Osteoblast (primary cell): Measurements from ENCODE around the gene DAP. TPM values are rescaled to one million over a fixed set of nuclear protein-coding genes. Genes with fewer than 3 reads are reported as not detected.

ENCODE experiments used
- DNase-seq: peaks from one replicate; pipeline ENCODE4 v3.0.0; 2011; ENCODE audit warnings: low spot score, mixed read lengths; ENCODE audit not compliant: insufficient read length; ENCODE audit errors: missing footprints
- H2AFZ ChIP-seq: 2 replicates; pipeline ENCODE4 v1.6.0; 2011; ENCODE audit warnings: mild to moderate bottlenecking, low read length
- H3K27ac ChIP-seq: 2 replicates; pipeline ENCODE4 v1.5.1; 2011; ENCODE audit warnings: mild to moderate bottlenecking, low read depth, low read length, moderate library complexity
- H3K27me3 ChIP-seq: 2 replicates; pipeline ENCODE4 v1.6.0; 2012; ENCODE audit warnings: mild to moderate bottlenecking, control low read depth, inconsistent platforms, low read length, moderate library complexity; ENCODE audit not compliant: insufficient read depth
- H3K36me3 ChIP-seq: 2 replicates; pipeline ENCODE4 v1.5.1; 2011; ENCODE audit warnings: mild to moderate bottlenecking, low read length, control low read depth, moderate library complexity; ENCODE audit not compliant: insufficient read depth
- H3K4me1 ChIP-seq: 2 replicates; pipeline ENCODE4 v1.5.1; 2011; ENCODE audit warnings: mild to moderate bottlenecking, low read length, control low read depth, moderate library complexity; ENCODE audit not compliant: insufficient read depth
- H3K4me2 ChIP-seq: 2 replicates; pipeline ENCODE4 v1.6.0; 2011; ENCODE audit warnings: mild to moderate bottlenecking, low read length; ENCODE audit not compliant: insufficient read depth
- H3K4me3 ChIP-seq: fragments of 200-600 bp; sonication (generic); 3 replicates; pipeline ENCODE4 v1.5.1; 2012; ENCODE audit warnings: mild to moderate bottlenecking, low read length, inconsistent platforms; ENCODE audit not compliant: insufficient read depth
- H3K79me2 ChIP-seq: 2 replicates; pipeline ENCODE4 v1.6.0; 2012; ENCODE audit warnings: mild to moderate bottlenecking, low read length, control low read depth, inconsistent platforms; ENCODE audit not compliant: insufficient read depth
- H3K9me3 ChIP-seq: 2 replicates; pipeline ENCODE4 v1.5.1; 2011; ENCODE audit warnings: low read depth, low read length, control low read depth
- H4K20me1 ChIP-seq: 2 replicates; pipeline ENCODE4 v1.6.0; 2012; ENCODE audit warnings: mild to moderate bottlenecking, low read length, control low read depth; ENCODE audit not compliant: insufficient read depth
- total RNA-seq: library from RNA; depleted of rRNA; stranded (reverse); fragments of >200 nt; gene quantifications from 2 replicates; pipeline ENCODE4 v1.2.3, GENCODE V29; 2012
- TF ChIP-seq, protein P1 (sequence below): IDR thresholded peaks from 2 replicates; pipeline ENCODE4 v1.5.1; 2011; ENCODE audit warnings: mild to moderate bottlenecking, low read depth, low read length, moderate library complexity; ENCODE audit errors: extremely low read depth

DAP gene
- total RNA-seq, 1 donor = 31.1 TPM

DNA sequence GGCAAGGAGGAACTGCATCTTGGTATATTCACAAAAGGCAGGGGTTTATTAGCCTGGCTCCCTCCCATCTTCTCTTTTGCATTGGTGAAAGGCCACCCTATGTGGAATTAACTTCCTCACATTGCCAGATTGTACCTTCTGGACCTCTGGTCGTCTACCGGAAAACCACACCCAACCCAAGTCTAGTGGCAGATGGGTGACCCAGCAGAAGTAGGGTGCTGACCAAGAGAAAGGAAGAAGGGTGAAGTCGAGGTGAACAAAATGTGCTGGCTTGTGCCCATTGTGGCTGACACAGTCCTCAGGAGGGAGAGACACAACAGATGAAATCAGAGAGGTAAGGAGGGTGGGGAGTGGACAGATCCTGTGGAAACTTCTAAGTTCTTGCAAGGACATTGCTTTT is 39.8 kb upstream of the DAP start:
- no peak overlapping the region for H2AFZ ChIP-seq
- H3K4me3 ChIP-seq = no peak overlapping the region
- no peaks in the 10 kb centered on the region for H3K79me2 ChIP-seq
- H3K27ac ChIP-seq = no peak overlapping the region
- DNase-seq = no peak
- TF ChIP-seq, protein P1, sequence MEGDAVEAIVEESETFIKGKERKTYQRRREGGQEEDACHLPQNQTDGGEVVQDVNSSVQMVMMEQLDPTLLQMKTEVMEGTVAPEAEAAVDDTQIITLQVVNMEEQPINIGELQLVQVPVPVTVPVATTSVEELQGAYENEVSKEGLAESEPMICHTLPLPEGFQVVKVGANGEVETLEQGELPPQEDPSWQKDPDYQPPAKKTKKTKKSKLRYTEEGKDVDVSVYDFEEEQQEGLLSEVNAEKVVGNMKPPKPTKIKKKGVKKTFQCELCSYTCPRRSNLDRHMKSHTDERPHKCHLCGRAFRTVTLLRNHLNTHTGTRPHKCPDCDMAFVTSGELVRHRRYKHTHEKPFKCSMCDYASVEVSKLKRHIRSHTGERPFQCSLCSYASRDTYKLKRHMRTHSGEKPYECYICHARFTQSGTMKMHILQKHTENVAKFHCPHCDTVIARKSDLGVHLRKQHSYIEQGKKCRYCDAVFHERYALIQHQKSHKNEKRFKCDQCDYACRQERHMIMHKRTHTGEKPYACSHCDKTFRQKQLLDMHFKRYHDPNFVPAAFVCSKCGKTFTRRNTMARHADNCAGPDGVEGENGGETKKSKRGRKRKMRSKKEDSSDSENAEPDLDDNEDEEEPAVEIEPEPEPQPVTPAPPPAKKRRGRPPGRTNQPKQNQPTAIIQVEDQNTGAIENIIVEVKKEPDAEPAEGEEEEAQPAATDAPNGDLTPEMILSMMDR = no peak
- no peaks in the 10 kb centered on the region for H3K9me3 ChIP-seq
- H3K4me2 ChIP-seq = no peak overlapping the region
- H3K36me3 ChIP-seq = no peaks in the 10 kb centered on the region
- H3K4me1 ChIP-seq = no peaks in the 10 kb centered on the region
- H4K20me1 ChIP-seq = no peaks in the 10 kb centered on the region
- H3K27me3 ChIP-seq = peaks cover 3% of the 10 kb centered on the region

DNA sequence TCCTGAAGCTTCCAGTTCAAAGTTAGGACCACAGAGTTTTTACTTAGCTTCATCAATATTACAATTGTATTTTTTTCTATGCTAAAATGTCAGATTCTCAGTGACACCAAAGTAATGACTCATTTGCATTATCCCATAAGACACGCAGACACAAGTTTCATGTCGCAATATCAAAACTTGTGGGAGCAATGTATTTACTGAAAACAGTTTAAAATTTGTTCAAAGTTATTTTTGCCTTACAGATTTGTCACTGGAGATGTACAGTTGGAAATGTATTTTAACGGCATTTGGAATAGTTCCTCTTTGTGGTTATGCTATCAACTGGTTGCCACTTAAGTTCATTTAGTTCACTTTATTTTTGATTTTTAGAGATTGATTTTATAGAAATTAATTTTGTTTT is 36.2 kb upstream of the DAP start:
- Histone ChIP-seq H3K9me3 (no peaks in the 10 kb centered on the region), H4K20me1 (no peaks in the 10 kb centered on the region), H3K36me3 (no peaks in the 10 kb centered on the region), H3K4me3 (no peak overlapping the region), H3K4me1 (no peaks in the 10 kb centered on the region), H3K4me2 (no peak overlapping the region), H3K79me2 (no peaks in the 10 kb centered on the region), H3K27me3 (peaks cover 3% of the 10 kb centered on the region), H2AFZ (no peak overlapping the region), H3K27ac (no peak overlapping the region)
- TF ChIP-seq, protein P1 = no peak
- DNase-seq = no peak

DNA sequence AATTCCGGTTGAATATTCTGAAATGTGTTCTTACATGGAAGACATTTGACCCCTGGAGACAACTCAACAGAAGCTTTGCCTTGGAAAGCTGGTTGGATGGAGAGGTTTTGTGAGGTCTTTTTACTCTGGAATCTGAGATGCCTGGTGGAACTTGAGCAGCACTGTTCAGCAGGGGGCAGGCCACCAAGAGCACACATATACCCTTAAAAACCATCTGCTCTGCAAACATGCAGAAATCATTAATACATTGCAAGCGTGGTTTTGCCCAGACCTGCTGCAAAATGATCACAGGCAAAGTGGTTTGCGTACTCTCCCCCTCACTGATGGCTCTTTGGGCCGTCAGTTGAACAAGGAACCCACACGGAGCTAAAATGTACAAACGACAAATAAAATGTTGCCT is 32.8 kb upstream of the DAP start:
- peaks cover 9% of the 10 kb centered on the region for H3K4me1 ChIP-seq

DNA sequence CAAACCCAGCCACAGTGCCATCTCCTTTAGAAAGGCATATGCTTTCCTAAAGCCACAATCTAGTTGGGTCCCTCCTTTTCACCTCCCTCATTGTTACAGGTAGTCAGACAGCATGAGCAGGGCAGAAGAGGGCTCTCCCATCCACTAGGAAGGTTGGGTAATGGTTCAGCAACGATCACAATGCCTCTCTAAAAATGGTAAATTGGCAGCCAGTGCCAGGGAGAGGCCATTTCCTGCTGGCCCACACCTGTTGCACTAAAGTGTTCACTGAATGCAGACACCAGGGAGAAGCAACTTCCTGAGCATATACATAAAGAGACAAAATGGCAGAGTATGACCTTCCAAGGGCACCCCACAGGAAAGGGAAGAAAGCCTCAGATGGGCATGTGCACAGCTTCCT is 31.3 kb upstream of the DAP start:
- no peaks in the 10 kb centered on the region for H3K79me2 ChIP-seq
- H3K27ac ChIP-seq = no peak overlapping the region
- H3K4me2 ChIP-seq = no peak overlapping the region
- H3K9me3 ChIP-seq = no peaks in the 10 kb centered on the region
- H3K4me3 ChIP-seq = no peak overlapping the region
- H3K4me1 ChIP-seq = peaks cover 12% of the 10 kb centered on the region
- TF ChIP-seq, protein P1 = no peak
- DNase-seq = no peak
- H3K36me3 ChIP-seq = no peaks in the 10 kb centered on the region
- no peaks in the 10 kb centered on the region for H4K20me1 ChIP-seq
- H2AFZ ChIP-seq = no peak overlapping the region
- H3K27me3 ChIP-seq = no peaks in the 10 kb centered on the region

More for the DNA sequence above, 32.8 kb upstream of the DAP start:
- Histone ChIP-seq H3K79me2 (no peaks in the 10 kb centered on the region), H3K27ac (no peak overlapping the region), H3K9me3 (no peaks in the 10 kb centered on the region), H4K20me1 (no peaks in the 10 kb centered on the region), H3K36me3 (no peaks in the 10 kb centered on the region), H3K27me3 (peaks cover 3% of the 10 kb centered on the region), H2AFZ (no peak overlapping the region), H3K4me3 (no peak overlapping the region), H3K4me2 (no peak overlapping the region)
- TF ChIP-seq, protein P1 = no peak
- peak; percentile 14 for DNase-seq
